A673 (cell line): ENCODE results near the gene CD248. TPM values are rescaled to one million over a fixed set of nuclear protein-coding genes. Genes with fewer than 3 reads are reported as not detected.
A peak's percentile ranks its signal among the peaks of the same experiment; 100 is the strongest.

Source experiments
- BruUV-seq: library from RNA; stranded (reverse); fragments of 400-500 nt; replicated peaks from 2 replicates; lab custom pipeline; 2021; lab: Mats Ljungman, UMichigan
- CTCF ChIA-PET: fragments of 300-600 bp; sonication (Branson Sonifier 250); formaldehyde crosslinking; loops from one replicate; lab custom pipeline; 2022; ENCODE audit warnings: antibody characterized with exemption; lab: Charles Lee
- POLR2A ChIA-PET: fragments of 300-600 bp; sonication (Branson Sonifier 250); formaldehyde crosslinking; loops from one replicate; lab custom pipeline; 2022; ENCODE audit warnings: antibody characterized with exemption; ENCODE audit not compliant: low non-redundant PET; lab: Charles Lee
- DNase-seq: peaks from one replicate; pipeline ENCODE4 v3.0.0-alpha.2; 2015; ENCODE audit warnings: low spot score
- H3K27ac ChIP-seq: fragments of 200-600 bp; sonication (generic); 2 replicates; pipeline ENCODE4 v1.5.1; 2016; ENCODE audit warnings: mixed run types, low read depth, mild to moderate bottlenecking, mixed read lengths, antibody characterized with exemption, low read length; ENCODE audit not compliant: poor library complexity, severe bottlenecking
- H3K27me3 ChIP-seq: fragments of 200-600 bp; sonication (generic); replicated peaks from 2 replicates; pipeline ENCODE4 v1.6.1; 2017; ENCODE audit warnings: mixed run types, low read depth, mild to moderate bottlenecking, mixed read lengths, antibody characterized with exemption, low read length; ENCODE audit not compliant: insufficient read depth, poor library complexity
- H3K36me3 ChIP-seq: fragments of 200-600 bp; sonication (generic); 2 replicates; pipeline ENCODE4 v1.6.1; 2016; ENCODE audit warnings: mixed run types, mild to moderate bottlenecking, mixed read lengths, antibody characterized with exemption, low read length; ENCODE audit not compliant: insufficient read depth, poor library complexity, severe bottlenecking
- H3K4me1 ChIP-seq: fragments of 200-600 bp; sonication (generic); 2 replicates; pipeline ENCODE4 v1.6.1; 2017; ENCODE audit warnings: mixed run types, mild to moderate bottlenecking, mixed read lengths, antibody characterized with exemption, low read length; ENCODE audit not compliant: insufficient read depth, poor library complexity, severe bottlenecking
- H3K4me3 ChIP-seq: fragments of 200-600 bp; sonication (generic); 2 replicates; pipeline ENCODE4 v1.5.1; 2016; ENCODE audit warnings: low read depth, mixed run types, mild to moderate bottlenecking, mixed read lengths, low read length; ENCODE audit not compliant: poor library complexity, severe bottlenecking
- H3K9me3 ChIP-seq: fragments of 200-600 bp; sonication (generic); 2 replicates; pipeline ENCODE4 v1.6.1; 2016; ENCODE audit warnings: mixed run types, low read depth, mild to moderate bottlenecking, mixed read lengths, antibody characterized with exemption, low read length; ENCODE audit not compliant: poor library complexity, severe bottlenecking
- EZH2 ChIP-seq: fragments of 200-600 bp; sonication (generic); IDR thresholded peaks from 2 replicates; pipeline ENCODE4 v1.6.1; 2017; ENCODE audit warnings: borderline replicate concordance, low read depth, mild to moderate bottlenecking, mixed read lengths, antibody characterized with exemption, low read length; ENCODE audit not compliant: poor library complexity, severe bottlenecking
- intact Hi-C: fragments of 100-400 bp; cut with micrococcal nuclease; formaldehyde crosslinking; loops from one replicate; pipeline ENCODE4 v1.10.0; 2022; ENCODE audit not compliant: unreplicated experiment
- total RNA-seq: library from RNA; stranded (reverse); gene quantifications from 2 replicates; pipeline ENCODE4 v1.2.3, GENCODE V29; 2021
- TF ChIP-seq, protein P1 (sequence below): fragments of 300-800, 200-600 bp; sonication (generic); conservative IDR thresholded peaks from 2 replicates; pipeline ENCODE4 v1.5.1; 2017; ENCODE audit warnings: low read depth, mild to moderate bottlenecking, antibody characterized with exemption, low read length, moderate library complexity, mixed read lengths

The CD248 gene
- total RNA-seq, 1 experiment from 2014 or later = 97.8 TPM

DNA sequence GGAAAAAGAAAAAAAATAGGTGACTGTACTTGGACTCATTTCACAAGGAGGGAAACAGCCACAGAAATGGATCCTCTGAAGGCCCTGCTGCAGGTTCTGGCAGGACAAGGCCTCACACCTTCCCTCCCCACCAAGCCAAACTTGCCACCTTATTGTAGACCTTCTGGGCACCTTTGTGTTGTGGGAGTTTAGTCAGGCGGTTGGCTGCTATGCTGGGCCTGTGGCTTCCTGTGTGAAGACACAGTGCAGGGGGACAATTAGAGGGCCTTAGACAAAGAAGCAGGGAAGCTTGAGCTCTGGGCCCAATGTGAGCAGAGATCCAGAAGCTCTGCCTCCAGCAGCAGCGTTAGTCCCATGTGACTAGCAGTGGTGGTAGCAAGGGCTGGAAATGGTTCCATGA lies 44.2 kb downstream of the CD248 start:
- Histone ChIP-seq H3K9me3 (no peaks in the 10 kb centered on the region), H3K4me3 (no peak overlapping the region), H3K27ac (no peak overlapping the region), H3K4me1 (peaks cover 9% of the 10 kb centered on the region), H3K27me3 (no peaks in the 10 kb centered on the region), H3K36me3 (peaks cover 40% of the 10 kb centered on the region)
- intact Hi-C loops = no loop called here
- ChIA-PET CTCF (no interaction called here), POLR2A (no interaction called here)
- BruUV-seq = no TSS peak
- no peak for TF ChIP-seq EZH2
- TF ChIP-seq, protein P1, sequence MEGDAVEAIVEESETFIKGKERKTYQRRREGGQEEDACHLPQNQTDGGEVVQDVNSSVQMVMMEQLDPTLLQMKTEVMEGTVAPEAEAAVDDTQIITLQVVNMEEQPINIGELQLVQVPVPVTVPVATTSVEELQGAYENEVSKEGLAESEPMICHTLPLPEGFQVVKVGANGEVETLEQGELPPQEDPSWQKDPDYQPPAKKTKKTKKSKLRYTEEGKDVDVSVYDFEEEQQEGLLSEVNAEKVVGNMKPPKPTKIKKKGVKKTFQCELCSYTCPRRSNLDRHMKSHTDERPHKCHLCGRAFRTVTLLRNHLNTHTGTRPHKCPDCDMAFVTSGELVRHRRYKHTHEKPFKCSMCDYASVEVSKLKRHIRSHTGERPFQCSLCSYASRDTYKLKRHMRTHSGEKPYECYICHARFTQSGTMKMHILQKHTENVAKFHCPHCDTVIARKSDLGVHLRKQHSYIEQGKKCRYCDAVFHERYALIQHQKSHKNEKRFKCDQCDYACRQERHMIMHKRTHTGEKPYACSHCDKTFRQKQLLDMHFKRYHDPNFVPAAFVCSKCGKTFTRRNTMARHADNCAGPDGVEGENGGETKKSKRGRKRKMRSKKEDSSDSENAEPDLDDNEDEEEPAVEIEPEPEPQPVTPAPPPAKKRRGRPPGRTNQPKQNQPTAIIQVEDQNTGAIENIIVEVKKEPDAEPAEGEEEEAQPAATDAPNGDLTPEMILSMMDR = no peak
- DNase-seq = no peak

DNA sequence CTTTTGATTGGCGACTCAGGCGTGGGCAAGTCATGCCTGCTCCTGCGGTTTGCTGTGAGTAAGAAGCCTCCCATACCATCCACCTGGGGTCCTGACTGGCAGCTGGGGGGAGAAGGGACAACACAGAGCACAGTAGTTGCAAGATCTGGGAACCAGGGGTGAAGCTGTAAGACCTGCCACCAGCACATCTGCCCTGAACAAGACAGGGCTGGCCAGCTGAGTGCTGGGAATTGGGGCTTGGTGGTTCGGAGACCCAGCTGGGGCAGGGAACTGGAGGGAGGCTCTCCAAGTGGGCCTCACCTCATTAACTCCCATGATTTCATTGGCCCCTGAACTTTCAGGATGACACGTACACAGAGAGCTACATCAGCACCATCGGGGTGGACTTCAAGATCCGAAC lies 45.0 kb downstream of the CD248 start:
- CTCF ChIA-PET = no interaction called here
- Histone ChIP-seq H3K27ac (no peak overlapping the region), H3K27me3 (no peaks in the 10 kb centered on the region), H3K9me3 (no peaks in the 10 kb centered on the region), H3K4me3 (no peak overlapping the region), H3K36me3 (peaks cover 40% of the 10 kb centered on the region), H3K4me1 (peaks cover 11% of the 10 kb centered on the region)
- DNase-seq = no peak
- no TSS peak for BruUV-seq
- no peak for TF ChIP-seq EZH2
- TF ChIP-seq, protein P1 = no peak
- POLR2A ChIA-PET = no interaction called here
- intact Hi-C loops = no loop called here

DNA sequence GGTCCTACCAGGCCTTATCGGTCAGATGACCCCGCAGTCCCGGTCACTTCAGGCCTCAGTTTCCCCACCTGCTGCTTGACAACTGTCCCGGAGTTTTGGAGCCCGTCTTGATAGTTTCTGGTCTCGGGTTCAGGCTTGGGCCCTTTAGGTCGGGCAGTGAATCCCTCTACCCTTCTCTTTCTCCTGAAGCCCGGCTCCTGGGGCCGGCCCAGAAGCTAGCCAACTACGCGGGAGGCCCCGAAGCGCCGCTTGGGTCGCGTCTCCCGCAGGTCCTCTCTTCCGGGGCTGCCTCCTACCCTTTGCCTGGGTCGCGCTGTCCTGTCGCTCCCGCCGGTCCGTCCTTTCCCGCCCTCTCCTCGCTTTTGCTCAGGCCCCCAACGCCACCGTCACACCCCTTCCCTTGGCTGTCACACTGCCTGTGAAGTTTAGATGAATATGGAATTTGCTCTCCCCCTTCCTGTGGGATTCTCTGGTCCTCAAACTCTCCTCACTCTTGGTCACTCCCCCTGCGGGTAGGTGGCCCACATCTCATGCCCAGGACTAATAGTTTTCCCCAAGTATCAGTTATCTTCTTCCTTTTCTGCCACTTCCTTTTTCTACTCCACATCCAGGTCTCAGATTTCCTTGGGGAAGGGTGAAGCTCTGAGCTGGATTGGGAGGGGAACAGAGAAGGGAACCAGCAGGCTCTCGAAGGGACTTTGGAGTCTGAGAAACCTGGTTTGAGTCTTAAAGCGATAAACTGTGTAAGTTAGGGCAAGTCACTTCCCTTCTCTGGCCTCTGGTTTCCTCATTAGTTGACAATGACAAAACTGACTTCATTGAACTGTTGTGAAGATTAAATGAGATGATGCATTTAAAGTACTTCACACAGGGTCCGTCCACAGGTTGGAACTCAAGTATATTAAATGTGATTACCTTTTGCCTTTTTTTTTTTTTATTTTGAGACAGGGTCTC lies 47.6 kb downstream of the CD248 start:
- Histone ChIP-seq H3K27ac (peak overlapping the region; percentile 96), H3K36me3 (peaks cover 41% of the 10 kb centered on the region), H3K27me3 (no peaks in the 10 kb centered on the region), H3K4me1 (peaks cover 13% of the 10 kb centered on the region), H3K4me3 (peak overlapping the region; percentile 81), H3K9me3 (no peaks in the 10 kb centered on the region)
- BruUV-seq = TSS peak; percentile 65
- no peak for TF ChIP-seq EZH2
- TF ChIP-seq, protein P1 = 0 out of 2 replicates have a peak, but pooled peaks have one; percentile 11
- DNase-seq = peak; percentile 67
- intact Hi-C loops = no loop called here
- POLR2A ChIA-PET = no interaction called here
- CTCF ChIA-PET = interaction anchor here (0.6 kb wide), 1 partner anchor 283 kb away, joined by 3 read pairs; no protein-coding TSS in a partner anchor
